SK-N-SH treated with all-trans-retinoic acid at 6 μM for 48 hours (cell line): ENCODE data around the gene ZNF492.
A peak's percentile ranks its signal among the peaks of the same experiment; 100 is the strongest.

ENCODE experiments used
- ATAC-seq: fragments of 200-7000 bp; cut with Tn5 transposase; 3 replicates; pipeline ENCODE4 v1.9.1; 2020; ENCODE audit warnings: mild to moderate bottlenecking, moderate library complexity
- ARNTL ChIP-seq: fragments of 450-650 bp; formaldehyde crosslinking; IDR thresholded peaks from 2 replicates; pipeline ENCODE4 v1.5.0; 2020; ENCODE audit warnings: low read depth, mild to moderate bottlenecking, moderate library complexity, borderline replicate concordance
- BACH2 ChIP-seq: fragments of 250-450 bp; sonication (Bioruptor Pico); IDR thresholded peaks from 2 replicates; pipeline ENCODE4 v1.9.0; 2021; ENCODE audit warnings: mild to moderate bottlenecking, borderline replicate concordance
- CREB5 ChIP-seq: fragments of 250-450 bp; sonication (Bioruptor Pico); IDR thresholded peaks from 2 replicates; pipeline ENCODE4 v1.5.1; 2020; ENCODE audit warnings: low read depth, mild to moderate bottlenecking, moderate library complexity
- CSDC2 ChIP-seq: fragments of 250-450 bp; sonication (Bioruptor Pico); IDR thresholded peaks from 2 replicates; pipeline ENCODE4 v1.5.0; 2020; ENCODE audit warnings: mild to moderate bottlenecking, moderate library complexity
- CSRNP3 ChIP-seq: fragments of 250-450 bp; sonication (Bioruptor Pico); IDR thresholded peaks from 2 replicates; pipeline ENCODE4 v1.5.1; 2021; ENCODE audit warnings: mild to moderate bottlenecking, moderate library complexity
- ESRRG ChIP-seq: fragments of 250-450 bp; sonication (Bioruptor Pico); IDR thresholded peaks from 2 replicates; pipeline ENCODE4 v1.6.1; 2021; ENCODE audit warnings: mild to moderate bottlenecking
- GLIS3 ChIP-seq: fragments of 250-450 bp; sonication (Bioruptor Pico); IDR thresholded peaks from 2 replicates; pipeline ENCODE4 v1.5.0; 2020; ENCODE audit warnings: mild to moderate bottlenecking, moderate library complexity
- ISL1 ChIP-seq: fragments of 250-450 bp; sonication (Bioruptor Pico); IDR thresholded peaks from 2 replicates; pipeline ENCODE4 v2.1.2; 2022; ENCODE audit warnings: mild to moderate bottlenecking, moderate library complexity
- OSR1 ChIP-seq: fragments of 250-450 bp; sonication (Bioruptor Pico); IDR thresholded peaks from 2 replicates; pipeline ENCODE4 v1.8.0; 2022; ENCODE audit warnings: moderate library complexity, mild to moderate bottlenecking, inconsistent platforms
- PATZ1 ChIP-seq: fragments of 250-450 bp; sonication (Bioruptor Pico); IDR thresholded peaks from 2 replicates; pipeline ENCODE4 v1.8.0; 2020; ENCODE audit warnings: mild to moderate bottlenecking, moderate library complexity, borderline replicate concordance
- POU6F1 ChIP-seq: fragments of 250-450 bp; sonication (Bioruptor Pico); IDR thresholded peaks from 2 replicates; pipeline ENCODE4 v1.8.0; 2021; ENCODE audit warnings: low read depth, mild to moderate bottlenecking, moderate library complexity, borderline replicate concordance
- PPARA ChIP-seq: fragments of 250-450 bp; sonication (Bioruptor Pico); IDR thresholded peaks from 2 replicates; pipeline ENCODE4 v1.5.0; 2020; ENCODE audit warnings: mild to moderate bottlenecking, borderline replicate concordance
- RARB ChIP-seq: fragments of 250-450 bp; sonication (Bioruptor Pico); IDR thresholded peaks from 2 replicates; pipeline ENCODE4 v1.8.0; 2021; ENCODE audit warnings: mild to moderate bottlenecking, moderate library complexity
- TCF4 ChIP-seq: fragments of 250-450 bp; sonication (Bioruptor Pico); IDR thresholded peaks from 2 replicates; pipeline ENCODE4 v1.8.0; 2021; ENCODE audit warnings: mild to moderate bottlenecking, moderate library complexity, borderline replicate concordance
- ZC3H10 ChIP-seq: fragments of 250-450 bp; sonication (Bioruptor Pico); IDR thresholded peaks from 2 replicates; pipeline ENCODE4 v1.5.1; 2021; ENCODE audit warnings: mild to moderate bottlenecking, moderate library complexity
- ZFP3 ChIP-seq: fragments of 250-450 bp; sonication (Bioruptor Pico); IDR thresholded peaks from 2 replicates; pipeline ENCODE4 v1.5.0; 2020; ENCODE audit warnings: mild to moderate bottlenecking, moderate library complexity
- ZFP30 ChIP-seq: fragments of 450-650 bp; formaldehyde crosslinking; IDR thresholded peaks from 2 replicates; pipeline ENCODE4 v1.5.0; 2022; ENCODE audit warnings: mild to moderate bottlenecking, moderate library complexity
- ZNF565 ChIP-seq: fragments of 450-650 bp; formaldehyde crosslinking; conservative IDR thresholded peaks from 2 replicates; pipeline ENCODE4 v1.5.0; 2020; ENCODE audit warnings: low read depth, mild to moderate bottlenecking, moderate library complexity
- ZNF70 ChIP-seq: fragments of 450-650 bp; formaldehyde crosslinking; IDR thresholded peaks from 2 replicates; pipeline ENCODE4 v1.5.0; 2020; ENCODE audit warnings: mild to moderate bottlenecking, moderate library complexity
- ZNF8 ChIP-seq: fragments of 450-650 bp; formaldehyde crosslinking; IDR thresholded peaks from 2 replicates; pipeline ENCODE4 v1.5.0; 2020; ENCODE audit warnings: mild to moderate bottlenecking, moderate library complexity

ZNF492 gene

GRCh38 chr19:22633706-22634449 is at the start of gene ZNF492:
TSS of gene ZNF492 (plus strand) at chr19:22634324. CDS start at chr19:22653400, 19,076 bp downstream.
- peak; percentile 98 for ATAC-seq

GRCh38 chr19:22595422-22595821 is 38.7 kb upstream of the ZNF492 start:
- ATAC-seq: no peak
- TF ChIP-seq CREB5 (CRISPR knock-in tag) (no peak), PATZ1 (CRISPR knock-in tag) (no peak), RARB (CRISPR knock-in tag) (no peak), ESRRG (no peak), ZFP30 (CRISPR knock-in tag) (no peak), ZNF8 (CRISPR knock-in tag) (no peak), BACH2 (CRISPR knock-in tag) (no peak), CSRNP3 (CRISPR knock-in tag) (no peak), OSR1 (CRISPR knock-in tag) (no peak), ZNF70 (CRISPR knock-in tag) (no peak), PPARA (CRISPR knock-in tag) (no peak)

- no peak for ATAC-seq
- no peak for TF ChIP-seq ESRRG
- no peak for TF ChIP-seq PPARA (CRISPR knock-in tag)
- TF ChIP-seq RARB (CRISPR knock-in tag): no peak
- no peak for TF ChIP-seq BACH2 (CRISPR knock-in tag)
- TF ChIP-seq TCF4 (CRISPR knock-in tag): no peak
- no peak for TF ChIP-seq POU6F1 (CRISPR knock-in tag)
- TF ChIP-seq CREB5 (CRISPR knock-in tag): no peak
- TF ChIP-seq ZNF8 (CRISPR knock-in tag): no peak
- TF ChIP-seq ARNTL: no peak
- TF ChIP-seq CSDC2 (CRISPR knock-in tag): no peak
- TF ChIP-seq ZC3H10 (CRISPR knock-in tag): no peak
- no peak for TF ChIP-seq ISL1 (CRISPR knock-in tag)
- no peak for TF ChIP-seq ZNF565
- no peak for TF ChIP-seq OSR1 (CRISPR knock-in tag)
- TF ChIP-seq ZFP3: no peak
- TF ChIP-seq GLIS3 (CRISPR knock-in tag): no peak
- no peak for TF ChIP-seq ZNF70 (CRISPR knock-in tag)
- no peak for TF ChIP-seq ZFP30 (CRISPR knock-in tag)
Observed at GRCh38 chr19:22595918-22596341, 38.2 kb upstream of the ZNF492 start.
